ENCODE measurements around the gene OLIG2.
A peak's percentile ranks its signal among the peaks of the same experiment; 100 is the strongest.

Gene OLIG2

GRCh38 chr21:33019885-33020557 lies 5.7 kb upstream of the OLIG2 start:
- no peak overlapping the region for H3K4me3 ChIP-seq (ENCODE audit: low read length)
- TF ChIP-seq CTCF (IDR thresholded peaks at IDR 0.05; ENCODE audit: insufficient read depth, low read depth, low read length, missing control alignments): no peak
- DNase-seq (ENCODE audit: low read depth): peak; percentile 12

GRCh38 chr21:33020558-33021100 lies 5.1 kb upstream of the OLIG2 start:
- H3K4me3 ChIP-seq (ENCODE audit: low read length): no peak overlapping the region
- TF ChIP-seq CTCF (IDR thresholded peaks at IDR 0.05; ENCODE audit: insufficient read depth, low read depth, low read length, missing control alignments): no peak
- DNase-seq (ENCODE audit: low read depth): no peak

GRCh38 chr21:33021150-33021549 lies 4.6 kb upstream of the OLIG2 start:
- no peak for TF ChIP-seq CTCF (IDR thresholded peaks at IDR 0.05; ENCODE audit: insufficient read depth, low read depth, low read length, missing control alignments)
- no peak overlapping the region for H3K4me3 ChIP-seq (ENCODE audit: low read length)
- no peak for DNase-seq (ENCODE audit: low read depth)

- DNase-seq (ENCODE audit: low read depth): no peak
- H3K4me3 ChIP-seq (ENCODE audit: low read length): no peak overlapping the region
- TF ChIP-seq CTCF (IDR thresholded peaks at IDR 0.05; ENCODE audit: insufficient read depth, low read depth, low read length, missing control alignments): no peak
These were observed 4.1 kb upstream of the OLIG2 start for GRCh38 chr21:33021667-33022066.

GRCh38 chr21:33022489-33022827 lies 3.3 kb upstream of the OLIG2 start:
- no peak for TF ChIP-seq CTCF (IDR thresholded peaks at IDR 0.05; ENCODE audit: insufficient read depth, low read depth, low read length, missing control alignments)
- DNase-seq (ENCODE audit: low read depth): no peak
- H3K4me3 ChIP-seq (ENCODE audit: low read length): no peak overlapping the region

- DNase-seq (ENCODE audit: low read depth): no peak
- TF ChIP-seq CTCF (IDR thresholded peaks at IDR 0.05; ENCODE audit: insufficient read depth, low read depth, low read length, missing control alignments): no peak
- H3K4me3 ChIP-seq (ENCODE audit: low read length): no peak overlapping the region
These were observed 2.7 kb upstream of the OLIG2 start for GRCh38 chr21:33022828-33023573.
